ENCODE measurements around the gene PLSCR5. TPM values are rescaled to one million over a fixed set of nuclear protein-coding genes. Genes with fewer than 3 reads are reported as not detected.

The PLSCR5 gene
- total and polyA plus RNA-seq, 4 donors = not detected

DNA sequence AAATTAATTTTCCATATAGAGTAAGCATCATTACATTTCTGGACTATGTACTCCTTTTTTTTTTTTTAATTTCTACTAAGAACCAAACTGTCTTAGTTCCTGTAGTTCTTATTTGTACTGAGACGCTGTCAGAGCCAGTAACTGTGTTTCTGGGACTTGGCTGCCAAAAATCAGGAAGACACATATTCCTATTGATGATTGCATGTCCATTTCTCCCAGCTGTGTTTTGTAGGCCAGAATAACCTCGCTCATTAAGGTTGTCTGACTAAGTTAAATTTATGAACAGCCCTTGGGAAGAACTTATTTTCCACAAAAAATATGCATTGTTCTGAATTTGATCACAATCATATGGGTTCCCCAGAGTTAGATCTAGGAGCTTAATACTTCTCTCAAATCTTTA is 29.5 kb downstream of the PLSCR5 start:
- Histone ChIP-seq H3K9ac (ENCODE audit: low read depth in 1 of 2, low read length in 2 of 2) (no peak overlapping the region), H3K27ac (ENCODE audit: low read depth in 1 of 2, low read length in 2 of 2) (no peak overlapping the region), H3K4me3 (ENCODE audit: low read depth in 1 of 3, low read length in 3 of 3) (no peak overlapping the region), H3K4me1 (ENCODE audit: control insufficient read depth in 4 of 4, insufficient read depth in 4 of 4, low read length in 3 of 4) (no peaks in the 10 kb centered on the region), H3K27me3 (ENCODE audit: control insufficient read depth in 4 of 4, insufficient read depth in 4 of 4, low read length in 3 of 4) (no peaks in the 10 kb centered on the region), H3K9me3 (ENCODE audit: control insufficient read depth in 4 of 4, low read length in 3 of 4) (no peaks in the 10 kb centered on the region), H3K36me3 (ENCODE audit: control insufficient read depth in 4 of 4, insufficient read depth in 3 of 4, low read depth in 1 of 4, low read length in 3 of 4) (no peaks in the 10 kb centered on the region)
- WGBS = 88% methylated on average over 2 of the region's 2 CpGs
- TF ChIP-seq HNF4A (conservative IDR thresholded peaks at IDR 0.05) (no peak), FOXA1 (IDR thresholded peaks at IDR 0.05) (no peak), TAF1 (conservative IDR thresholded peaks at IDR 0.05) (no peak), HNF4G (IDR thresholded peaks at IDR 0.05) (no peak), EGR1 (IDR thresholded peaks at IDR 0.05; ENCODE audit: low read depth in 2 of 2) (no peak), RAD21 (IDR thresholded peaks at IDR 0.05) (no peak), GABPA (IDR thresholded peaks at IDR 0.05 in 1 of 2, conservative IDR thresholded peaks at IDR 0.05 in 1 of 2) (no peak), JUND (IDR thresholded peaks at IDR 0.05) (no peak), YY1 (IDR thresholded peaks at IDR 0.05) (no peak), RXRA (IDR thresholded peaks at IDR 0.05) (no peak), SP1 (IDR thresholded peaks at IDR 0.05) (no peak)
- TF ChIP-seq, protein P1, sequence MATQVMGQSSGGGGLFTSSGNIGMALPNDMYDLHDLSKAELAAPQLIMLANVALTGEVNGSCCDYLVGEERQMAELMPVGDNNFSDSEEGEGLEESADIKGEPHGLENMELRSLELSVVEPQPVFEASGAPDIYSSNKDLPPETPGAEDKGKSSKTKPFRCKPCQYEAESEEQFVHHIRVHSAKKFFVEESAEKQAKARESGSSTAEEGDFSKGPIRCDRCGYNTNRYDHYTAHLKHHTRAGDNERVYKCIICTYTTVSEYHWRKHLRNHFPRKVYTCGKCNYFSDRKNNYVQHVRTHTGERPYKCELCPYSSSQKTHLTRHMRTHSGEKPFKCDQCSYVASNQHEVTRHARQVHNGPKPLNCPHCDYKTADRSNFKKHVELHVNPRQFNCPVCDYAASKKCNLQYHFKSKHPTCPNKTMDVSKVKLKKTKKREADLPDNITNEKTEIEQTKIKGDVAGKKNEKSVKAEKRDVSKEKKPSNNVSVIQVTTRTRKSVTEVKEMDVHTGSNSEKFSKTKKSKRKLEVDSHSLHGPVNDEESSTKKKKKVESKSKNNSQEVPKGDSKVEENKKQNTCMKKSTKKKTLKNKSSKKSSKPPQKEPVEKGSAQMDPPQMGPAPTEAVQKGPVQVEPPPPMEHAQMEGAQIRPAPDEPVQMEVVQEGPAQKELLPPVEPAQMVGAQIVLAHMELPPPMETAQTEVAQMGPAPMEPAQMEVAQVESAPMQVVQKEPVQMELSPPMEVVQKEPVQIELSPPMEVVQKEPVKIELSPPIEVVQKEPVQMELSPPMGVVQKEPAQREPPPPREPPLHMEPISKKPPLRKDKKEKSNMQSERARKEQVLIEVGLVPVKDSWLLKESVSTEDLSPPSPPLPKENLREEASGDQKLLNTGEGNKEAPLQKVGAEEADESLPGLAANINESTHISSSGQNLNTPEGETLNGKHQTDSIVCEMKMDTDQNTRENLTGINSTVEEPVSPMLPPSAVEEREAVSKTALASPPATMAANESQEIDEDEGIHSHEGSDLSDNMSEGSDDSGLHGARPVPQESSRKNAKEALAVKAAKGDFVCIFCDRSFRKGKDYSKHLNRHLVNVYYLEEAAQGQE (IDR thresholded peaks at IDR 0.05) = no peak
- TF ChIP-seq, protein P2, sequence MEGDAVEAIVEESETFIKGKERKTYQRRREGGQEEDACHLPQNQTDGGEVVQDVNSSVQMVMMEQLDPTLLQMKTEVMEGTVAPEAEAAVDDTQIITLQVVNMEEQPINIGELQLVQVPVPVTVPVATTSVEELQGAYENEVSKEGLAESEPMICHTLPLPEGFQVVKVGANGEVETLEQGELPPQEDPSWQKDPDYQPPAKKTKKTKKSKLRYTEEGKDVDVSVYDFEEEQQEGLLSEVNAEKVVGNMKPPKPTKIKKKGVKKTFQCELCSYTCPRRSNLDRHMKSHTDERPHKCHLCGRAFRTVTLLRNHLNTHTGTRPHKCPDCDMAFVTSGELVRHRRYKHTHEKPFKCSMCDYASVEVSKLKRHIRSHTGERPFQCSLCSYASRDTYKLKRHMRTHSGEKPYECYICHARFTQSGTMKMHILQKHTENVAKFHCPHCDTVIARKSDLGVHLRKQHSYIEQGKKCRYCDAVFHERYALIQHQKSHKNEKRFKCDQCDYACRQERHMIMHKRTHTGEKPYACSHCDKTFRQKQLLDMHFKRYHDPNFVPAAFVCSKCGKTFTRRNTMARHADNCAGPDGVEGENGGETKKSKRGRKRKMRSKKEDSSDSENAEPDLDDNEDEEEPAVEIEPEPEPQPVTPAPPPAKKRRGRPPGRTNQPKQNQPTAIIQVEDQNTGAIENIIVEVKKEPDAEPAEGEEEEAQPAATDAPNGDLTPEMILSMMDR (IDR thresholded peaks at IDR 0.05; ENCODE audit: low read depth, low read length, missing input control) = no peak
- TF ChIP-seq, protein P3, sequence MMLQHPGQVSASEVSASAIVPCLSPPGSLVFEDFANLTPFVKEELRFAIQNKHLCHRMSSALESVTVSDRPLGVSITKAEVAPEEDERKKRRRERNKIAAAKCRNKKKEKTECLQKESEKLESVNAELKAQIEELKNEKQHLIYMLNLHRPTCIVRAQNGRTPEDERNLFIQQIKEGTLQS (IDR thresholded peaks at IDR 0.05) = no peak
- TF ChIP-seq, protein P4, sequence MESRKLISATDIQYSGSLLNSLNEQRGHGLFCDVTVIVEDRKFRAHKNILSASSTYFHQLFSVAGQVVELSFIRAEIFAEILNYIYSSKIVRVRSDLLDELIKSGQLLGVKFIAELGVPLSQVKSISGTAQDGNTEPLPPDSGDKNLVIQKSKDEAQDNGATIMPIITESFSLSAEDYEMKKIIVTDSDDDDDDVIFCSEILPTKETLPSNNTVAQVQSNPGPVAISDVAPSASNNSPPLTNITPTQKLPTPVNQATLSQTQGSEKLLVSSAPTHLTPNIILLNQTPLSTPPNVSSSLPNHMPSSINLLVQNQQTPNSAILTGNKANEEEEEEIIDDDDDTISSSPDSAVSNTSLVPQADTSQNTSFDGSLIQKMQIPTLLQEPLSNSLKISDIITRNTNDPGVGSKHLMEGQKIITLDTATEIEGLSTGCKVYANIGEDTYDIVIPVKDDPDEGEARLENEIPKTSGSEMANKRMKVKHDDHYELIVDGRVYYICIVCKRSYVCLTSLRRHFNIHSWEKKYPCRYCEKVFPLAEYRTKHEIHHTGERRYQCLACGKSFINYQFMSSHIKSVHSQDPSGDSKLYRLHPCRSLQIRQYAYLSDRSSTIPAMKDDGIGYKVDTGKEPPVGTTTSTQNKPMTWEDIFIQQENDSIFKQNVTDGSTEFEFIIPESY (IDR thresholded peaks at IDR 0.05) = no peak
- no peak for DNase-seq (ENCODE audit: low spot score)

DNA sequence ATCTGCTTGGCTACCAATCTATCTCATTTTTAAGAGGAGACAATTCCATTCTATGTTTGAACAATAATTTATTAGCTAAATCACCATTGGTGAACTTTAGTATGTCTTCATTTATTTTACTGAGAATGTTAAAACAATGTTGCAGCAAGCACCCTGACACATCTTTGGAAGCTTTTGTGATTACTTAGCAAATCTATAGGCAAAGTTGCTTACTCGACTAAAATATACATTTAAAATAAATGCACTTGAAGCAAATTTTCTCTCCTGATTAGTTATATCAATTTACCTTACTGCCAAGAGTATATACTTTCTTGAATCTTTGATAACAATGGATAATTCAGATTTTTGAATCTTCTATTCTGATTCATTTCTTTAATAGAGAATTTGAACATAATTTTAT is 31.0 kb downstream of the PLSCR5 start:
- no peak for DNase-seq (ENCODE audit: low spot score)
- Histone ChIP-seq H3K27ac (ENCODE audit: low read depth in 1 of 2, low read length in 2 of 2) (no peak overlapping the region), H3K36me3 (ENCODE audit: control insufficient read depth in 4 of 4, insufficient read depth in 3 of 4, low read depth in 1 of 4, low read length in 3 of 4) (no peaks in the 10 kb centered on the region), H3K27me3 (ENCODE audit: control insufficient read depth in 4 of 4, insufficient read depth in 4 of 4, low read length in 3 of 4) (no peaks in the 10 kb centered on the region), H3K9ac (ENCODE audit: low read depth in 1 of 2, low read length in 2 of 2) (no peak overlapping the region), H3K4me1 (ENCODE audit: control insufficient read depth in 4 of 4, insufficient read depth in 4 of 4, low read length in 3 of 4) (no peaks in the 10 kb centered on the region), H3K4me3 (ENCODE audit: low read depth in 1 of 3, low read length in 3 of 3) (no peak overlapping the region), H3K9me3 (ENCODE audit: control insufficient read depth in 4 of 4, low read length in 3 of 4) (no peaks in the 10 kb centered on the region)
- WGBS = 84% methylated on average over 1 of the region's 1 CpG
- no peak for TF ChIP-seq HNF4G (IDR thresholded peaks at IDR 0.05)
- TF ChIP-seq, protein P4 (IDR thresholded peaks at IDR 0.05) = no peak
- TF ChIP-seq, protein P2 (IDR thresholded peaks at IDR 0.05; ENCODE audit: low read depth, low read length, missing input control) = no peak
- no peak for TF ChIP-seq HNF4A (conservative IDR thresholded peaks at IDR 0.05)
- TF ChIP-seq EGR1 (IDR thresholded peaks at IDR 0.05; ENCODE audit: low read depth in 2 of 2) = no peak
- TF ChIP-seq YY1 (IDR thresholded peaks at IDR 0.05) = no peak
- TF ChIP-seq, protein P3 (IDR thresholded peaks at IDR 0.05) = no peak
- TF ChIP-seq JUND (IDR thresholded peaks at IDR 0.05) = no peak
- TF ChIP-seq FOXA2 (IDR thresholded peaks at IDR 0.05) = no peak
- TF ChIP-seq TAF1 (conservative IDR thresholded peaks at IDR 0.05) = no peak
- no peak for TF ChIP-seq FOXA1 (IDR thresholded peaks at IDR 0.05)
- no peak for TF ChIP-seq RXRA (IDR thresholded peaks at IDR 0.05)
- TF ChIP-seq GABPA (IDR thresholded peaks at IDR 0.05 in 1 of 2, conservative IDR thresholded peaks at IDR 0.05 in 1 of 2) = no peak

All from liver (tissue), 9 donors.